Measurements from ENCODE around the gene HOXD9.

HOXD9 gene

DNA sequence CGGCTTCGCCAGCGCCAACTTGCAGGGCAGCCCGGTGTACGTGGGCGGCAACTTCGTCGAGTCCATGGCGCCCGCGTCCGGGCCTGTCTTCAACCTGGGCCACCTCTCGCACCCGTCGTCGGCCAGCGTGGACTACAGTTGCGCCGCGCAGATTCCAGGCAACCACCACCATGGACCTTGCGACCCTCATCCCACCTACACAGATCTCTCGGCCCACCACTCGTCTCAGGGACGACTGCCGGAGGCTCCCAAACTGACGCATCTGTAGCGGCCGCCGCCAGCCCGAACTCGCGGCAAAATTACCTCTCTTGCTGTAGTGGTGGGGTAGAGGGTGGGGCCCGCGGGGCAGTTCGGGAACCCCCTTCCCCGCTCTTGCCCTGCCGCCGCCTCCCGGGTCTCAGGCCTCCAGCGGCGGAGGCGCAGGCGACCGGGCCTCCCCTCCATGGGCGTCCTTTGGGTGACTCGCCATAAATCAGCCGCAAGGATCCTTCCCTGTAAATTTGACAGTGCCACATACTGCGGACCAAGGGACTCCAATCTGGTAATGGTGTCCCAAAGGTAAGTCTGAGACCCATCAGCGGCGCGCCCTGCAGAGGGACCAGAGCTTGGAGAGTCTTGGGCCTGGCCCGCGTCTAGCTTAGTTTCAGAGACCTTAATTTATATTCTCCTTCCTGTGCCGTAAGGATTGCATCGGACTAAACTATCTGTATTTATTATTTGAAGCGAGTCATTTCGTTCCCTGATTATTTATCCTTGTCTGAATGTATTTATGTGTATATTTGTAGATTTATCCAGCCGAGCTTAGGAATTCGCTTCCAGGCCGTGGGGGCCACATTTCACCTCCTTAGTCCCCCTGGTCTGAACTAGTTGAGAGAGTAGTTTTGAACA, 49.7 kb downstream of the HOXD9 start:
- DNase-seq = no peak

DNA sequence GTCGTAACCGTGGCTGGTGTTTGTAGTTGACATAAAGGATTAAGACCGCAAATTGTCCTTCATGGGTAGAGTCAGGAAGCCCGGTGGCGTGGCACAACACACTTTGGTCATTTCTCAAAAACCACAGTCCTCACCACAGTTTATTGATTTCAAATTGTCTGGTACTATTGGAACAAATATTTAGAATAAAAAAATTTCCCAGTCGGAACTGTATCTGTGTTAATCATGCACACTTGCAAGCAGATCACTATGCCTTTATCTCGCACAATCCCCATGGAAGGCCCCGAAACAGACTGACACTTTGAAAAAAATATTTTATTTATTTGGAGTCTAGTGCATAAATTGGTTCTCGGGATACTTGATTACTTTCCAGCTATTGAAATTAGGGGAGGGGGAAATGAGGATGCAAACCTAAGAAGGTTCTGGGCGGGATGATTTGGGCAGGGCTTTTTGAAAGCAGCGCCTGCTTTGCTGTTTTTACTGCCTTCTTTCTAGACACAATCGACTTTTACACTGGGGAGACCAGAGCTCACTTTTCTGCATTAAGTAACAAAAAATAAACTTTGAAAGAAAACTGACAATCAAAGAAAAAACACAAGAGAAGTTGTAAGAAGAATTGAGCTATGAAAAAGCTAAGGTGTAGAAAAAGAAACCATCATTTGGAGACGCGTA, 50.5 kb downstream of the HOXD9 start:
- no peak for DNase-seq

DNA sequence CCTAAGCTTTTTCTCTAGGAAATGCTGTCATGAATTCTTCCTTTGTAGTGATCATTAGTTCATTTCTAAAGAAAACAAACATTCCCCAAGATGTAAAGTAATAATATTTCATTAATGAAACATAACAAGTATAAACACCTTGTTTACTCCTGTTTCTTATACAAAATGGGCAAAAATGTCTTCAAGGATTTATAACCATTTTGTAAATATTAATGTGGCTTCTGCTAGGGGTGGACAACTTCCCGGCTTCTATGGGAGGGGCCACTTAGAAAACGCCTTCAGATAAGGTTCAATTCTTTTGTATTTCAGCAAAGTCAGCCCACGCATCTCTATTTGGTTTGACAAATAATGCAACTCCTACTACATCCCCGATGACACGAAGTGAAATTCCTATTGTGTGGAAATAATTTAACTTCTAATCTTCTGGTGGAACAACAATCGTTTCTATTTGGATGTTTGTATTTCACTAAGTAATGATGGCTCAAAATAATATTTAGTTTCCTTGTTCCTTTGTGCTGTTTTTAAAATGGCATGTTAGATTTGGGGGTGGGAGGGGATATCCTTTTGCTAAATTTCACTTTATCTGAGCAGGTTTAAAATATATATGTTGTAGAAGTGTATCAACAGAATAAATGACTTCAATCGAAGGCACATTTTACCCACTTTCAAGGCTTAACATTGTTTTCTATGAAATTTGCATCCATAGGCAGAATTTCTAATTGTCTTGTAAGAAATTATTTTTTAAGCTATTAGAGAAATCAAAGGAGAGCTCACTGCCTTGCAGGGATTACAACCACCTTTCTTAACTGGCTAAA, 51.3 kb downstream of the HOXD9 start:
- no peak for DNase-seq

DNA sequence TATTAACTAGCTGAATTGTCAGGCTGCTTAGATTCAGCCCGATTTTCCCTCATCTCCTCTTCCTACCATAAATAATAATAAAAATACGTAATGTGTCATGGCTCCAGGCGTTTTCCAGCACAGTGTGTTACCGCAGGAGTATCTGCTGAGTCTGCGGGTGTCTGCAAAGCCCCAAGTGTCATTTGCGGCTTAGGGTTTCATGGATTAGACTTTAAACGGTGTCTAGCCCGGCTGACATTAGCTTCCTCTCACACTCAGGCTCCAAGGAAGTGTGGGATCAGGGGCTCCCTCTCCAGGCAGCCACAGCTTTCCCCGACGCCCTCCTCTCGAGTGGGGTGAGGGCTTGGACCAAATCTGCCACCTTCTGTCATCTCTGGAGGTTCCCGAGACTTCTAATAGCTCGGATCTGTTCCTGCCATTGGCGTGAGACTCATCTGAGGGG, 51.9 kb downstream of the HOXD9 start:
- no peak for DNase-seq
